Measurements from ENCODE around the gene WBP1L.
"Not testable (repeated sequence)": the region's sequence is repeated elsewhere in the genome, so short reads cannot be mapped to it uniquely, and the experiment has no call there.

WBP1L gene

DNA sequence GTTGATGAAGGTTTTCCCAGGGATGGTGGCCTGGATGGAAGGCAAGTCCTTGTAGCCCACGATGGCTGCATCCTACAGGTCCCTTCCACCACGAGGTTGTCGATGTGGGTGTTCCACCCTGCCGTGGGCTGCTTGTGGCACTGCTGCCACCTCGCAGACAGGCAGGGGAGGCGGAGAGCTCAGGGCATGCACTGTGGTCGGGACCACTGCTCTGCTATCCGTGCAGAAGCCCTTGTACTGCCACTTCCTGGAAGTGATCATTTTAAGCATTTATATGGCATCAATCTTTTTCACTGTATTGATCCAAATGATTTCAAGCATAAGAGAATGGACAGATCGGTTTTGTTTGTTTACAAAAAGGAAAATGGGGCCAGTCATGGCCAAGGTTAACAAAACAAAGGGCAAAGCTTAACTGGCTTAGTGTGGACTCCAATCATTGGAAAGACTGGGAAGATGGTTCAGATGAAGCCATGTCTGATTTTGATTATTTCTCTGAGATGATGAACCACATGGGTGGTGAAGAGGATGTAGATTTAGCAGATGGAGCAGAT is 101.7 kb downstream of the WBP1L start:
- DNase-seq = no peak

GRCh38 chr10:102850025-102850518 is 106.3 kb downstream of the WBP1L start:
- DNase-seq = no peak

DNA sequence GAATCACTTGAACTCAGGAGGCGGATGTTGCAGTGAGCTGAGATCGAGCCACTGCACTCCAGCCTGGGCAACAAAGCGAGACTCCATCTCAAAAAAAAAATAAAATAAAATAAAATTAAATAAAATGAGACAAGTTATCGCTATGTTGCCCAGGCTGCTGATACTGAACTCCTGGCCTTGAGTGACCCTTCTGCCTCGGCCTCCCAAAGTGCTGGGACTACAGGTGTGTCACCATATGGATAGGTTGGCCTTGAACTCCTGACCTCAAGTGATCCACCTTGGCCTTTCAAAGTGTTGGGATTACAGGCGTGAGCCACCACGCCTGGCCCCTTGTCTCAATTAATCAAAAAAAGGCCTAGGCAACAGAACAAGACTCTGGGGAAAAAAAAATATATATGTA is 109.5 kb downstream of the WBP1L start:
- not testable (repeated sequence) for DNase-seq

- not testable (repeated sequence) for DNase-seq
These were observed 112.1 kb downstream of the WBP1L start for GRCh38 chr10:102855731-102856436.

DNA sequence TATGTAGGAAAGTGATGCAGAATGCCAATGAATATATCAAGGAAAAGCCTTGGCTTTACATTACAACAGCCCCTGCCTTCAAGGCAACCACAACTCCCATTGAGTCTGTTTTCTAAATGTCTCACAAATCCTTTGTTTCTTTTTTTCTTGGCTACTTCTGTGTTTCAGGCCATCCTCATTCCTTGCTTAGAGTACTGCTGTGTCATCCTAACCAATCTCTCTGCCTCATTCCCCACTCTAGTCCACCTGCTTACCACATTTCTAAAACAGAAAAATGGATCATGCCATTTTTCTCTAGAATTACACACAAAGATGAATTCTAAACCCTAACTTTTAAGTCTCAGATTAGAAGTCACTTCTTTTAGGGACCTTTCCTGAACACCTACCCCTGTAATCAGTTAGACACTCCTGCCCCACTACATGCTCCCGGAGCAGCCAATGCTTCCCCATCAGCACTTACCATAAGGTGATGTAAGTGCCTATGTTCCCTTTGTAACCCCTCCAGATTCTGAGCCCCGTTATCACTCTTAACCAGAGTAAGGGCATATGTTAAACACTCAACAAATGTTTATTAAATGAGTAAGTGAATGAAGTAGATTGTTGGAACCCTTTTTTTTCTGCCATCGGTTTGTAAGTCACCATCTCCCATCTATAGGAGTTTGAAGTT is 113.1 kb downstream of the WBP1L start:
- no peak for DNase-seq

DNA sequence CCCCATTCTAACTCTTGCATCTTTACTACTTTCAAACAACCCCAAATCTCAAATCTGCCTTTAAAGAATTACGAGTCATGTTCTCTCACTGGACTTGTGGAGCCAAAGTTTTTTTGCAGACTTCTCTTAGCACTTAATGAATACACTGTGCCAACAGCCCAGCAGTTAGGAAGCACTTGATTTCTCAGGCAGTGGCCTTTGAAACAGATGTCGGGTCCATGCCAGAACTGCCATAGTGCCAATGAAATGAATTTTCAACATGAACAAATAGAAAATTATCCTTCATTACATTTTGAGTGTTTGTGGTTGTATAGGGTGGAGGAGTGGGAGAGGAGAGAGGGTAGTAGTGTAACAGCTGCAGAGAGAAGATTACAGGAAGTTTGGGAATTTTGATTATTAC is 116.2 kb downstream of the WBP1L start:
- DNase-seq = no peak

DNA sequence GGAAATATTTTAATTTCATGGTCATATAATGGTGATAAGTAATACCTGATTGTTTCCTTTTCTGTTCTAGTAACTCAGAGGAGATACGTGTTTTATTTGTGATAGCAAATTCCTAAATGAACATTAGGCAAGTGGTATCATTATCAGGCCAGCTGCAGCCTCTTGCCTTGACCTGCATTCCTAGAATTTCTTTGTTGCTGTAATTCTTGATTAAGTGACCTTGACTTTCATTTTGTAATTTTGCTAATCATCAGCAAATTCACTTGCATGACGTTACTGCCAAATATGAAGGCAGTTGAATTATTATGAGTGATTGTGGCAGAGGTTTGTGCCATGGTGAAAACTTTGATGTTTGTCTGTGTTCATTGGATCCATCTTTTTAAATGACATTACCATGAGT is 119.9 kb downstream of the WBP1L start:
- no peak for DNase-seq

DNA sequence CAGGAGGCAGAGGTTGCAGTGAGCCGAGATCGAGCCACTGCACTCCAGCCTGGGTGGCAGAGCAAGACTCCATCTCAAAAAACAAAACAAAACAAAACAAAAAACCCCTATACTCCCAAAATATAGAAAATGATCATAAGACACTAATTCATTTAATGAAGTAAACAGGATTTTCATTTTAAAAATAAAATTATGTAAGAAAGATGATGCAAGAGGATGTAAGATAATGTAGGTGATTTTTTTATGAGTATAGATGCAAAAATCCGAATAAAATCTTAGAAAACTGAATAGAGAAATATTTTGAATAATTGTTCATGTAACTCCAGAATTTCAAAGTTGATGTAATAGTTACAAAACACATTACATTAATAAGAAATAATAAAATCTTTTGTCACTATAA is 121.9 kb downstream of the WBP1L start:
- no peak for DNase-seq

All from activated CD4-positive, alpha-beta T cell treated with anti-CD3 and anti-CD28 coated beads for 4 hours (primary cell).